GM12865 (cell line): ENCODE measurements around the gene ASB10.

Experiments
- DNase-seq: peaks from one replicate; pipeline ENCODE4 v3.0.0; 2010; ENCODE audit warnings: low read depth
- H3K4me3 ChIP-seq: 2 replicates; pipeline ENCODE4 v1.5.1; 2011; ENCODE audit warnings: mild to moderate bottlenecking, low read depth, low read length, control low read depth
- TF ChIP-seq, protein P1 (sequence below): IDR thresholded peaks from 2 replicates; pipeline ENCODE4 v1.5.1; 2011; ENCODE audit warnings: low read length, control low read depth, low read depth, inconsistent platforms; ENCODE audit not compliant: insufficient read depth; ENCODE audit errors: missing control alignments

Gene ASB10

DNA sequence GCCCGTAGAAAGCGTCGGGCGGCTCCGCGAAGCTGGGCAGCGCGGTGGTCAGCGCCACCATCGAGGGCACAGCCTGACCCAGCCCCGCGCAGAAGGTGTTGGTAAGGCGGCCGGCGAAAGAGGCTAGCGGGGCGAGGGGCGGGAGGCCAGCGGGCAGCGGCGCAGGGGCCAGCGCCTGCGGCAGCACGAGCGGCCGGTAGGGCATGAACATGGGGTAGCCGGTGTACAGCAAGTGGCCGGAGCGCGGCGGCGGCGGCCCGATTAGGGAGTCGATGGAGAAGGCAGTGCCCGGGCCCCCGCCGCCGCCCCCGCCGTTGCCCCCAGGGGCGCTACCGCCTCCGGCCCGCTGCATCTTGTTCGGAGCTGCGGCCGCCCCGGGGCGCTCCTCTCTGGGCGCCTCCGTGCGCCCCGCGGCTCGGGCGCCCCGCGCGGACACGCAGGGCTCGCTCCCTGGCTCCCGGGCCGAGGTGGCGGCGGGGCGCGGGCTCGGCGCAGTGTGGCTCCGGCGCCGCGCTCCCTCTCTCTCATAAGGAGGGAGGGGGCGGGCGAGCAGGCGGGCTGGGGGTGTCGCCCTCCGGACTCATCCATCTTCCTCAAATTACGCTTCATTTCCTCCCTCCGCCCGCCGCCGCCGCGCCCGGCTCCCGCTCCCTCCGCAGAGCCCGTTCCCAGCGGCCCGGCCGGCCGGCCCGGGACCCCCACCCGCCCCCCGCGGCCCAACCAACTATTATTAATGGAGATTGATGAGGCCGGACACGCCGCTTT is 19.7 kb downstream of the ASB10 start, which contains the start of gene GBX1:
Gene GBX1 (minus strand): TSS at position 498 of the 765 bp plus-strand sequence. CDS start 146 bp downstream, at position 352.
- no peak within 1 kb of the TSS for H3K4me3 ChIP-seq
- TF ChIP-seq, protein P1, sequence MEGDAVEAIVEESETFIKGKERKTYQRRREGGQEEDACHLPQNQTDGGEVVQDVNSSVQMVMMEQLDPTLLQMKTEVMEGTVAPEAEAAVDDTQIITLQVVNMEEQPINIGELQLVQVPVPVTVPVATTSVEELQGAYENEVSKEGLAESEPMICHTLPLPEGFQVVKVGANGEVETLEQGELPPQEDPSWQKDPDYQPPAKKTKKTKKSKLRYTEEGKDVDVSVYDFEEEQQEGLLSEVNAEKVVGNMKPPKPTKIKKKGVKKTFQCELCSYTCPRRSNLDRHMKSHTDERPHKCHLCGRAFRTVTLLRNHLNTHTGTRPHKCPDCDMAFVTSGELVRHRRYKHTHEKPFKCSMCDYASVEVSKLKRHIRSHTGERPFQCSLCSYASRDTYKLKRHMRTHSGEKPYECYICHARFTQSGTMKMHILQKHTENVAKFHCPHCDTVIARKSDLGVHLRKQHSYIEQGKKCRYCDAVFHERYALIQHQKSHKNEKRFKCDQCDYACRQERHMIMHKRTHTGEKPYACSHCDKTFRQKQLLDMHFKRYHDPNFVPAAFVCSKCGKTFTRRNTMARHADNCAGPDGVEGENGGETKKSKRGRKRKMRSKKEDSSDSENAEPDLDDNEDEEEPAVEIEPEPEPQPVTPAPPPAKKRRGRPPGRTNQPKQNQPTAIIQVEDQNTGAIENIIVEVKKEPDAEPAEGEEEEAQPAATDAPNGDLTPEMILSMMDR = no peak
- no peak for DNase-seq

DNA sequence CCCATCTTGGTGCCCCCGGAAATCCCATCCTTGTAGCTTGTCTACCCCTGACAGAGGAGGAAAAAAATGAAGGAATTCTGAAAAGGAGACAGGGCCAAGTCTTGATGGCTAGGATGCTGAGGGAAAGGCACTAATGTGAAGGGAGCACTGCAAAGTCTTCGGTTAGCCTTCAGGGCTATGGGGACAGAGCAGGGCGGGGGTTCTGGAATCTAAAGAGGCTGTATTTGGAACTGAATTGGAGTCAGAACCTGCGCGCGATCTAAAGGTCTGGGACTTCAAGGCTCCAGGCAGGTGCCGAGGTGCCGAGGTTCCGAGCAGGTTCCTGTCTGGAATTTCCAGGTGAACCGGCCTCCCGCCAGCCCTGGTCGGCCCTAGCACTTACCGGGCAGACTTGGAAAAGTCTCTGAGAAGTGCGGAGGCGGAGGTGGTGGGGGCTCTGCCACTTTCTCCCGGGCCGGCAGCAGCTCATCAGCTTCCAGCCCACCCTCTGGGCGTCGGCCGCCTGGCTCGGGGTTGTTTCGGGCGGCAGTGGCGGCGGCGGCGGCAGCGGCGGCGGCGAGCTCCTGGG is 20.3 kb downstream of the ASB10 start:
- DNase-seq = no peak
- H3K4me3 ChIP-seq = no peak overlapping the region
- TF ChIP-seq, protein P1 = no peak

DNA sequence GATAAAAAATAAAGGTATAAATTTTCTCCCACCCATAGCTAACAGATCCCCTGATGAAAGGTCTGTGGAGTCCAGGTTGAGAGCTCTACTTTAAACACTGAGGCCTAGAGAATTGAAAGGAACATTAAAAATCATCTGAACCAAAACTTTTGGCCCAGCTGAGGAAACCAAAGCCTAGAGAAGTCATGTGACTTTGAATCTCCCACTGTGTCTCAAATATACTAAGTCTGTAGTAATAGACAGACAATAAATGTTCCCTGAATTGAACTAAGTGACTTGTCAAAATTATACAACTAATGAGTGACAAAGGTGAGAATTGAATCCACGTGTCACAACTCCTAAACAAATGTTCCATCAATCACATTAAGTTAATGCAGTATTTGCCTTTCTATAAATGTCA is 25.3 kb downstream of the ASB10 start:
- TF ChIP-seq, protein P1 = no peak
- DNase-seq = no peak
- no peak overlapping the region for H3K4me3 ChIP-seq

DNA sequence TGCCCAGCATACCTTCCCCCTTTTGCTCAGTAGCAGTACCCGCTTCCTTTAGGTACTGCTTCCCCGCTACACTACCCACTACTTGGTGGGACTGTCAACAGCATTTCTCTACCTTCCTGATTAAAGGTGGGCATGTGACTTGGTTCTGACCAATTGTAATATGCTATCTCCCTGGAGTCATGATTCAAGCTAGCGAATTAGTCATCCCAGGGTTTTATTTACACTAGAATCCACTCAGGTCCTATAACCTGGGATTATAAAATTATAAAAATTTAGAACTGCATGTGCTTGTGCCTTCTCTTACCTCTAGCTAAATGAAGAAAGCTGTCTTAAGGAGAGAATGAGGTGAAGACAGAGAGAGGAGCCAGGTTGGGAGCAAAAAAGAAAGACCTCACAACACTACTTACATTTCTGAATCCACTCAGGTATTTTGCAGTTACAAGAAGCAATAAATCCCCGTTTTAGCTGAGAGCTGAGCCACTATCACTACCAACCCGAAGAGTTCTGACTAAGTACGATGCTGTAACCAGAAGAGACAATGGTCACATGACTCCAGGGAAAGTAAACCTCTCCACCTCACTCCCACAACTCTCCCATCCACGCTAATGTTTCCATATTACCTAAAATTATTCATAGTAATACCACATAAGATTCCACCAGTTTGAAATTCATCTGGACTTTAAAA is 29.3 kb downstream of the ASB10 start:
- no peak overlapping the region for H3K4me3 ChIP-seq
- TF ChIP-seq, protein P1 = no peak
- no peak for DNase-seq

DNA sequence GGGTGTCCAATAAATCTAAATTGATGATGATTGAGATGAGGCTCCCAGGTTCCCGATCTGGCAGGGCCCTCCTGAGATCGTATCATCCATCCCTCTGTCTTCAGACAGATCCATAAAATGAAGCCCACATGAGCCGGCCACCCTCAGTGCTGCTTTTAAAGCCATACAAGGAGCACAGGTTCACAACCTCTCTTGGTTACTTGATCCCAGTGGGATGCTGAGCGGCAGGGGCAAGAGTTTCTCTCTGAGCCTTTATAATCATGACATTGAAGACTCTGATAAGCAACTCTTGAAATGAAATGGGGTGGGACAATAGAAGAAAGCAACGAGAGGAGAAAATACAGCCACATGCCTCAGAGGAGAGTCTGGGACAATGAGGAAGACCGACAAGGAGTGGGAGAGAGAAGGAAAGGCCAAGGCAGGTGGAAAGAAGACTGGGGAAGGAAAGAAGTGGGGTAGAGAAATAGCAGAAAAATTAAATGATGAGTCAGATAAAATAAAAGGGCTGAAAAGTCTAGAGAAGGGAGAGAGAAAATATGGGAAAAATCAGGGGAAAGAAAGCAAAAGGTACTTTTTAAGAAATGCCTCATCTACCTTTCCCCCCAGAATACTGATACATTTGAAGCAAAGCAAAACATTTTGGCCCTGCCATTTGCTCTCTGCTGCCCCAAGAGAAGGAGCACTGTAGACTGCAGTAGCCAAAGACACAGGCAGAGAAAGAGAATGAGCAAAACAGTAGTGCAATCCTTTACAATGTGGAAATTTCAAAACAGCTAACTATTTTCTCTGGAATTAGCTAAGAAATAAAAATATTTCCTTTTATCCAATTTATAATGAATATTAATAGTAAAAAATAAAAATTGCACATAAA is 34.2 kb downstream of the ASB10 start:
- TF ChIP-seq, protein P1 = no peak
- no peak overlapping the region for H3K4me3 ChIP-seq
- DNase-seq = no peak

DNA sequence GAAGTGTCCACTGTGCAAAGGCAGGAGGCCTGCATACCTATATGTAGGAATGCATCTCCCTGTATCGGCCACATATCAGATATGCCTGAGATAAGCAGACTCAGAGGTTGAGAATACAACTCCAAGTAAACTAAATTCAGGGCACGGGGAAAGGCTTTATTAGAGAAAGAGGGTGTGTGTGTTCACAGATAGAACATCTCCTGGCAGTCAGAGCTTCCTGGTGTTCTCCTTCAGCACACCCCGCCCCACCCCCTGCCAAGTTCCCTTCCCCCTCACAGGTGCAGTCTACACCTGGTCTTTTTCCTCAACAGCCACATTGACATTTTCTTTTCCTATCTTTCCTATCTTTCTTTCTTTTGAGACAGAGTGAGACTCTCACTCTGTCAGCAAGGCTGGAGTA is 36.7 kb downstream of the ASB10 start:
- TF ChIP-seq, protein P1 = no peak
- H3K4me3 ChIP-seq = no peak overlapping the region
- DNase-seq = no peak
